IMR-90 (cell line): ENCODE measurements around the gene TLL1. TPM values are rescaled to one million over a fixed set of nuclear protein-coding genes. Genes with fewer than 3 reads are reported as not detected.

Experiments
- ATAC-seq: fragments of 200-7000 bp; cut with Tn5 transposase; 2 replicates; pipeline ENCODE4 v1.9.1; 2020; ENCODE audit warnings: low read depth, mild to moderate bottlenecking, moderate library complexity
- BruUV-seq: library from RNA; stranded (reverse); fragments of 400-500 nt; replicated peaks from 2 replicates; lab custom pipeline; 2021; lab: Mats Ljungman, UMichigan
- CTCF ChIA-PET: fragments of 300-600 bp; formaldehyde crosslinking; extraction: SDS; loops from one replicate; lab custom pipeline; 2021; ENCODE audit warnings: antibody characterized with exemption; lab: Yijun Ruan, JAX
- POLR2A ChIA-PET: fragments of 300-600 bp; sonication (Branson Sonifier 250); formaldehyde crosslinking; loops from one replicate; lab custom pipeline; 2022; ENCODE audit warnings: antibody characterized with exemption; ENCODE audit not compliant: unreplicated experiment; lab: Charles Lee
- DNase-seq: peaks from one replicate; pipeline ENCODE4 v3.0.0; 2013
- H2AFZ ChIP-seq: replicated peaks from 2 replicates; pipeline ENCODE3; 2013; ENCODE audit warnings: low read length, mild to moderate bottlenecking; ENCODE audit not compliant: poor library complexity
- H2AK5ac ChIP-seq: 2 replicates; pipeline ENCODE4 v1.6.1; 2013; ENCODE audit warnings: low read depth, low read length, inconsistent platforms
- H2AK9ac ChIP-seq: replicated peaks from 2 replicates; pipeline ENCODE3; 2013; ENCODE audit warnings: mild to moderate bottlenecking, low read depth, low read length, moderate library complexity; ENCODE audit not compliant: poor library complexity
- H2BK120ac ChIP-seq: 2 replicates; pipeline ENCODE4 v1.6.1; 2013; ENCODE audit warnings: low read depth, low read length, inconsistent platforms
- H2BK15ac ChIP-seq: 3 replicates; pipeline ENCODE4 v1.6.1; 2013; ENCODE audit warnings: low read depth, low read length, inconsistent platforms
- H2BK20ac ChIP-seq: 2 replicates; pipeline ENCODE4 v1.6.1; 2013; ENCODE audit warnings: low read depth, mild to moderate bottlenecking, inconsistent platforms, low read length, moderate library complexity
- H2BK5ac ChIP-seq: 2 replicates; pipeline ENCODE4 v1.6.1; 2013; ENCODE audit warnings: mild to moderate bottlenecking, low read depth, low read length, inconsistent platforms; ENCODE audit not compliant: poor library complexity, severe bottlenecking
- H3K14ac ChIP-seq: replicated peaks from 2 replicates; pipeline ENCODE4 v1.6.1; 2013; ENCODE audit warnings: low read depth, low read length, inconsistent platforms
- H3K18ac ChIP-seq: 2 replicates; pipeline ENCODE4 v1.6.1; 2013; ENCODE audit warnings: low read depth, low read length, control low read depth
- H3K23ac ChIP-seq: 2 replicates; pipeline ENCODE4 v1.6.1; 2013; ENCODE audit warnings: low read depth, low read length, inconsistent platforms
- H3K27ac ChIP-seq: 2 replicates; pipeline ENCODE4 v1.5.1; 2013; ENCODE audit warnings: mild to moderate bottlenecking, control low read depth, low read length; ENCODE audit not compliant: insufficient read depth
- H3K27me3 ChIP-seq: 2 replicates; pipeline ENCODE4 v1.6.1; 2013; ENCODE audit warnings: low read length; ENCODE audit not compliant: control insufficient read depth, insufficient read depth
- H3K36me3 ChIP-seq: 2 replicates; pipeline ENCODE4 v1.6.1; 2013; ENCODE audit warnings: low read length, mixed read lengths; ENCODE audit not compliant: control insufficient read depth, insufficient read depth
- H3K4ac ChIP-seq: 2 replicates; pipeline ENCODE4 v1.6.1; 2013; ENCODE audit warnings: low read depth, low read length, inconsistent platforms
- H3K4me1 ChIP-seq: 2 replicates; pipeline ENCODE4 v1.6.1; 2013; ENCODE audit warnings: low read length, mixed read lengths; ENCODE audit not compliant: control insufficient read depth, insufficient read depth
- H3K4me2 ChIP-seq: 2 replicates; pipeline ENCODE4 v1.6.1; 2013; ENCODE audit warnings: low read depth, mild to moderate bottlenecking, control low read depth, low read length, moderate library complexity
- H3K4me3 ChIP-seq: 2 replicates; pipeline ENCODE4 v1.5.1; 2013; ENCODE audit warnings: low read depth, mild to moderate bottlenecking, control low read depth, low read length, moderate library complexity; ENCODE audit not compliant: insufficient read depth
- H3K56ac ChIP-seq: 2 replicates; pipeline ENCODE4 v1.6.1; 2013; ENCODE audit warnings: low read length, inconsistent platforms; ENCODE audit not compliant: insufficient read depth; ENCODE audit errors: extremely low read depth
- H3K79me1 ChIP-seq, 2 experiments: 2 replicates each; pipeline ENCODE4 v1.6.1; 2013; ENCODE audit warnings: low read length in 2 of 2, inconsistent platforms in 1 of 2, low read depth in 1 of 2
- H3K9ac ChIP-seq: 2 replicates; pipeline ENCODE4 v1.6.1; 2013; ENCODE audit warnings: low read depth, low read length, control low read depth
- H3K9me1 ChIP-seq: 2 replicates; pipeline ENCODE4 v1.6.1; 2013; ENCODE audit warnings: low read length, inconsistent platforms; ENCODE audit not compliant: insufficient read depth
- H3K9me3 ChIP-seq: 2 replicates; pipeline ENCODE4 v1.6.1; 2013; ENCODE audit warnings: low read length; ENCODE audit not compliant: control insufficient read depth, insufficient read depth
- H4K20me1 ChIP-seq: 2 replicates; pipeline ENCODE4 v1.6.1; 2013; ENCODE audit warnings: low read length, inconsistent platforms; ENCODE audit not compliant: insufficient read depth
- H4K5ac ChIP-seq: 2 replicates; pipeline ENCODE4 v1.6.1; 2013; ENCODE audit warnings: mild to moderate bottlenecking, low read depth, low read length, control low read depth
- H4K8ac ChIP-seq, 2 experiments: 2 replicates each; pipeline ENCODE4 v1.6.1; 2013; ENCODE audit warnings: low read depth in 2 of 2, low read length in 2 of 2, control low read depth in 1 of 2, inconsistent platforms in 1 of 2
- H4K91ac ChIP-seq: 2 replicates; pipeline ENCODE4 v1.6.1; 2013; ENCODE audit warnings: low read depth, low read length, inconsistent platforms; ENCODE audit not compliant: insufficient read depth
- CTCF ChIP-seq: conservative IDR thresholded peaks from 2 replicates; pipeline ENCODE4 v1.5.1; 2012; ENCODE audit warnings: mild to moderate bottlenecking, low read depth, low read length, improper control_type of control experiment
- MAFK ChIP-seq: IDR thresholded peaks from 2 replicates; pipeline ENCODE4 v1.6.1; 2012; ENCODE audit warnings: low read depth, low read length, improper control_type of control experiment
- RAD21 ChIP-seq: IDR thresholded peaks from 2 replicates; pipeline ENCODE4 v1.6.1; 2012; ENCODE audit warnings: low read length, improper control_type of control experiment
- USF2 ChIP-seq: fragments of 150-350 bp; IDR thresholded peaks from 2 replicates; pipeline ENCODE4 v1.6.1; 2017; ENCODE audit warnings: mild to moderate bottlenecking, antibody characterized with exemption, low read length, low read depth
- WGBS, 2 experiments: methylation state at CpG; one replicate each; pipeline versions ENCODE4 v1.1.5 to v1.1.7; 2013; ENCODE audit warnings: missing lambda C conversion rate in 2 of 2; ENCODE audit not compliant: insufficient read length in 1 of 2; ENCODE audit errors: extremely low coverage in 2 of 2; 5-methylcytosine and 5-hydroxymethylcytosine counted together
- dilution Hi-C: fragments of 300-500 bp; cut with HindIII; formaldehyde crosslinking; loops from one replicate; pipeline ENCODE4 v1.14.3; 2018; ENCODE audit warnings: low sequenced_read_pairs; ENCODE audit not compliant: unreplicated experiment
- in situ Hi-C: fragments of 300-500 bp; cut with MboI; formaldehyde crosslinking; loops from 3 replicates; pipeline ENCODE4 v1.14.3; 2019; ENCODE audit warnings: low sequenced_read_pairs, inconsistent platforms, mixed read lengths
- intact Hi-C: fragments of 100-400 bp; cut with micrococcal nuclease; formaldehyde crosslinking; loops from 2 replicates; pipeline ENCODE4 v1.10.0; 2022
- polyA plus RNA-seq, 3 experiments: library from polyadenylated mRNA; depleted of rRNA; stranded (reverse); fragments of >200 nt; gene quantifications; 2 replicates each; pipeline ENCODE4 v1.2.3, GENCODE V29; 2012; ENCODE audit warnings: low replicate concordance in 1 of 3
- total RNA-seq: library from RNA; depleted of rRNA; stranded (reverse); fragments of >200 nt; gene quantifications from 2 replicates; pipeline ENCODE4 v1.2.3, GENCODE V29; 2012

The TLL1 gene
- total and polyA plus RNA-seq, 2 of the 4 experiments (the other 2 are of a cell fraction): not detected

- ATAC-seq: no peak
- CTCF ChIA-PET: no interaction called here
Measured at GRCh38 chr4:165874072-165874790, 1.2 kb downstream of the TLL1 start.

More at GRCh38 chr4:165874072-165874790, 1.2 kb downstream of the TLL1 start:
- Histone ChIP-seq H3K9ac (no peak overlapping the region), H3K27ac (no peak overlapping the region), H3K9me1 (no peaks in the 10 kb centered on the region), H4K20me1 (no peaks in the 10 kb centered on the region), H3K4me2 (no peak overlapping the region; the same call in 1 of the 2 replicates), H3K79me1 (no peaks in the 10 kb centered on the region), H2AK9ac (no peak overlapping the region), H2BK5ac (no peak overlapping the region), H3K18ac (no peak overlapping the region), H3K4me1 (no peaks in the 10 kb centered on the region), H2AFZ (no peak overlapping the region), H3K4me3 (no peak overlapping the region), H3K4ac (no peak overlapping the region), H3K14ac (no peak overlapping the region), H4K91ac (no peak overlapping the region), H2BK20ac (no peak overlapping the region), H3K27me3 (peaks cover 4% of the 10 kb centered on the region; the same call in 1 of the 2 replicates), H3K36me3 (no peaks in the 10 kb centered on the region), H2BK15ac (no peak overlapping the region), H3K23ac (no peak overlapping the region), H4K8ac (no peak overlapping the region), H2BK120ac (no peak overlapping the region), H2AK5ac (no peak overlapping the region), H3K9me3 (no peaks in the 10 kb centered on the region), H4K5ac (no peak overlapping the region), H3K56ac (no peak overlapping the region)
- in situ Hi-C loops: no loop called here
- BruUV-seq: no TSS peak
- no CpG with 5 or more reads among the region's 27 CpGs for WGBS, 2 experiments
- TF ChIP-seq RAD21 (no peak), CTCF (no peak), MAFK (no peak), USF2 (no peak)
- dilution Hi-C loops: no loop called here
- intact Hi-C loops: no loop called here
- POLR2A ChIA-PET: no interaction called here
- no peak for DNase-seq
